ENCODE results near the gene RUNX1. TPM values are rescaled to one million over a fixed set of nuclear protein-coding genes. Genes with fewer than 3 reads are reported as not detected.
"Not testable (repeated sequence)": the region's sequence is repeated elsewhere in the genome, so short reads cannot be mapped to it uniquely, and the experiment has no call there.

The RUNX1 gene
- total RNA-seq, 1 donor from 2014 or later, result 2.2 TPM

DNA sequence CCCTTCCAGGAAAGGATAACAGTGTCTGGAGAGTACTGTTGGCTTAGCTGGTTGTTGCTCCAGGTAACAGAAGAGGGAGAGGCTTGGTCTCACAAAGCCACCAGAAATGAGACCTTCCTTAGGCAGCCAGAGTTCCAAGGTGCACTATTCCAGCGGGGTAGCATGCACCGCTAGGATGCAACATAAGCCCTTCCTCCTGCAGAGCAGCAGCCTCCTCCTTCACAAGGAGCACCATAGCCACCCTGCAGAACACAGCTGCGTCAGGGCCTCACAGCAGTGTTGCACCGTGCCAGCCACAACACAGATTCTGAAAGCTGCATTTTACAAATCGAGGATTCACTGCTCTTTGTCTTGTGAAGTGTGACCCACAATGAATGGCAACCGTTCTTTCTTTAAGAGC, 238.3 kb downstream of the RUNX1 start:
- ATAC-seq (no peak), DNase-seq (no peak)
- intact Hi-C loops (cut with micrococcal nuclease), result no loop called here

DNA sequence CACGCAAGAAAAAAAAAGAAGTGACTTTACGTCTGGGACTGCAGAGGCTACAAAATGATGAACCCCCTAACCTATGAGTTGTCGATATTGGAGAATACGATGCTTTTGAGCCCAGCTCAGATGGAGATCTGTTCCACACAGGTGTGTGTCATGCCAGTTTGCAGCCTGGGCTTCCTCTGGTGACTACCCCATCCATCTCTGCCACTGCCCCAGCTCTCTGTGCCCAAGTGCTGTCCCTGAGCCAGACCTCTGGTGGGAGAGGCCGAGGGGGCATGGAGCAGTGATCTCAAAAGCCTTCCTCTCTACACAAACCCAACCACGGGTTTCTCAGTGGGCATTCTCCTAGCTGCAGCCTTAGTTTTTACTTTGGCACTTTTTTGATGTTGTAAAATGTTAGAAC, 239.3 kb downstream of the RUNX1 start:
- DNase-seq, result no peak
- no peak for ATAC-seq
- intact Hi-C loops (cut with micrococcal nuclease), result no loop called here

DNA sequence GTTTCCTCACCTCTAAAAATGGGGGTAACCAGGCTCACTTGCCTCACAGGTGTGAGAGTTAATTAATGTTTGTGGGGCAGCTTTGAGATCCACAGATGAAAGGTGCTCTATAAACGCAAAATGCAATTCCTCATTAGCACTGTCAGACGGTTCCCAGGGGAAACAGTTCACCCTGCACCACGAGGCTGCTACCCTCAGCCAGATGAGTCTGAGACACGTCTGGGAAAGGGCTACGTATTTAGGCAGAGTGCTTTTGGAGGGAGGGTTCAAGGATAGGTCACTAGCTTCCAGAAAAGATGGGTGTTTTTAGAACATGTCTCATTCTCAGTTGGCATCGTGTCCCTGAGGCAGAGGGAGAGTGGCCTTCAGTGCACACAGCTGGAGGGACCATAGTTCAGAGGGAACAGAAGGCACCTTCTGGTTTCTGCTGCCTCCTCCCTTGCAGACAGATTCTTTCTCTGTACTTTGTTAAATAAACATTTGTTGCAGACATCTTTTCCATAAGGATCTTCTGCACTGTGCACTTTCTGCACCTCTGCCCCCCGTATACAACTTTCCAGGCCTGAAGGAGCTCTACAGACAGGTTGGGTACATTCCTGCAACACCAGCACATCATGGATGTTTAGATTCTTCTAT, 240.4 kb downstream of the RUNX1 start:
- DNase-seq, result no peak
- no peak for ATAC-seq
- intact Hi-C loops (cut with micrococcal nuclease), result no loop called here

DNA sequence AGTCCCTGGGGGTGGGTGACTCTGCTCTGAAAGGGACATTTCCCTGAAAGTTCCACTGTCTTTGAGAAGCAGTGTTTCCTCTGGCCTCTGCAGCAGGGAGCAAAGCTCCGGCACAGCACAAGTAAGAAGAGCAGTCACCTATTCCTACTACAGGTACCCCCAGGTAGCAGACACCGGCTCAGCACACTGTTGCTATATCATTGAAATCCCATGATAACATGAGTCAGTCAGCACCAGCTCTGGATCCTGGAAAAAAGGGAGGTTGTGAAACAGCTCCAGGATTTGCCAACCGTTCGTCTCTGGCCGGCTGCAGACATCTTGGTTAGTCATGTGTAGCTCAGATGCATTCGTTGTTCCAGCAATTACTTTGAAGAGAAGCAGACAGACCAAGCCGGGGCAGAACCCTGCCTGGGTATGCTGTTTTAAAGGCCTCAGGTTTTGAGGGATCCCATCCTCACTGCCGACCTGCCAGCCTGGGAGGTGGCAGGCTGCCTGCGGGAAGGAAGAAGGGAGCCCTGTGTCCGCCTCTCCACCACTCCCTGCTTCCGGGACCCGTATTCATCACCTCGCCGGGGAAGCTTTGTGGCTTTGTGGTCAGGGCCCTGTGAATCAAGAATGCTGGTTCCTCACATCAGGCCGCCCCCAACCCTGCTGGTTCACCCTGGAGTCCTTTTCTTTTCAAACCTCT, 241.1 kb downstream of the RUNX1 start:
- intact Hi-C loops (cut with micrococcal nuclease), result no loop called here
- no peak for DNase-seq

DNA sequence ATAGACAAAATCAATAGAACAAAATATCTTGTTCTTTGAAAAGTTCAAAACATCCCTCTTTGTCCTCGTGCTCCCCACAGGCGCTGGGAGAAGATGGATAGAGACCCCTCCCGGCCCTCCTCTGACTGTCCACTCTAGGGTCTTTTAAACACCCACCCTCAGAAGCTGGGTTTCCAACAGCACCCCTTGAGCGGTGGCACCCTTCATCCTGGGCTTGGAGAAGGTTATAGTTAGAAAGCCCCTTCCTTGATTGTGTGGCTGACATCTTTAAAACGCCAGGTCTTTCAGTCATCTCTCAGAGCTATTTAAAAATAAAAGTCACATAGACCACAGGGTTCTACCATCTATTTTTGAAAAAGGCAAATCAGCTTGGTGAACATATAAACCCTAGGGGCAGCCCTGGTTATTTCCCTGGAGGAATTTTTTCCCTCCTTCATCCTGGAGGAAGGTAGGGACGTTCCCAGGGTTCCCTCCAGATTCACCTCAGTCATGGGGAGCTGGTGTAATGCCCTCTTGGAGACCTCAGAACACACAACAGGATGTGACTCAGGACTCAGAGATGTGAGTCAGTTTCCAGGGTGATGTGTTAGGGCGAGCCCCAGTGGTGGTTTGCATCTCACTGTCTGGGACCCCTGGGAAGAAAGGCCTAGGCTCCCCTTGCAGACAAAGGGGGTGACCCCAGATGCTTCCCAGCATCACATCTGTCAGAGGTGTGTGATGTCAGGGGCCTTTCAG, 241.8 kb downstream of the RUNX1 start:
- intact Hi-C loops (cut with micrococcal nuclease), result no loop called here
- no peak for ATAC-seq
- no peak for DNase-seq

More for the DNA sequence above, 241.1 kb downstream of the RUNX1 start:
- no peak for ATAC-seq

DNA sequence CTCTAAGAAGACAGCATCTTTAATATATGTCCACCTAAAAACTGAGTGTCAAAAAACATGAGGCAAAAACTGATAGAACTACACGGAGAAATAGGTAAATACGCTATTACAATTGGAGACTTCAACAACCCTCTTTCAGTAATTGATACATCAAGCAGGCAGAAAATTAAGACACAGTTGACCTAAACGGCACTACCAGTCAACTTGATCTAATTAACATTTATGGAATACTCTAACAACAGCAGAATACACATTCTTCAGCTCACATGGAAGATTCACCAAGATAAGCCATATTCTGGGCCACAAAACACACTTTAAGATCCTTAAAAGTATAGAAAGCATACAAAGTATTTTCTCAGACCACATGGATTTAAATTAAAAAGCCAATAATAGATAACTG, 242.7 kb downstream of the RUNX1 start:
- intact Hi-C loops (cut with micrococcal nuclease), result no loop called here
- no peak for ATAC-seq

DNA sequence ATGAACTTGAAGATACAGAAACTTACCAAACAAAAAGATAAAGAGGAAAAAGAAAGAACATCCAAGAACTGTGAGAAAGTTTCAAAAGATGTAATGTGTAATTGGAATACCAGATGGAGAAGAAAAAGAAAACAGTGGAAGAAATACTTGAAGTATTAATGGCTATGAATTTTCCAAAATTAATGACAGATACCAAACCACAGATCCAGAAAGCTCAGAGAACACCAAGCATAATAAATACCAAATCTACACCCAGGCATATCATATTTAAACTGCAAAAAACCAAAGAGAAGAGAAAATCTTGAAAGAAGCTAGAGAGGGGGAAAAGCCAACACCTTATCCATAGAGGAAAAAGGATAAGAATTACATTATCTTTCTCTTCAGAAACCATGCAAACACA, 243.9 kb downstream of the RUNX1 start:
- DNase-seq (no peak), ATAC-seq (no peak)
- intact Hi-C loops (cut with micrococcal nuclease), result no loop called here

More for the DNA sequence above, 242.7 kb downstream of the RUNX1 start:
- no peak for DNase-seq

DNA sequence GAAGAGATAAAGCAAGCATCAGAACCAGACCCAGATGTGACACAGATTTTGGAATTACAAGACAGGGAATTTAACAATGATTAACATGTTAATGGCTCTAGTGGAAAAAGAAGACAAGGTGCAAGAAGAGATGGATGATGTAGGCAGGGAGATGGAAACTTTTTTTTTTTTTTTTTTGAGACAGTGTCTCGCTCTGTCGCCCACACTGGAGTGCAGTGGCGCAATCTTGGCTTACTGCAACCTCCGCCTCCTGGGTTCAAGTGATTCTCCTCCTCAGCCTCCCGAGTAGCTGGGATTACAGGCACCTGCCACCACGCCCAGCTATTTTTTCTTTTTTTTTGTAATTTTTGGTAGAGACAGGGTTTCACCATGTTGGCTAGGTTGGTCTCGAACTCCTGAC, 244.5 kb downstream of the RUNX1 start:
- intact Hi-C loops (cut with micrococcal nuclease); DNase-seq; ATAC-seq: not testable (repeated sequence)

DNA sequence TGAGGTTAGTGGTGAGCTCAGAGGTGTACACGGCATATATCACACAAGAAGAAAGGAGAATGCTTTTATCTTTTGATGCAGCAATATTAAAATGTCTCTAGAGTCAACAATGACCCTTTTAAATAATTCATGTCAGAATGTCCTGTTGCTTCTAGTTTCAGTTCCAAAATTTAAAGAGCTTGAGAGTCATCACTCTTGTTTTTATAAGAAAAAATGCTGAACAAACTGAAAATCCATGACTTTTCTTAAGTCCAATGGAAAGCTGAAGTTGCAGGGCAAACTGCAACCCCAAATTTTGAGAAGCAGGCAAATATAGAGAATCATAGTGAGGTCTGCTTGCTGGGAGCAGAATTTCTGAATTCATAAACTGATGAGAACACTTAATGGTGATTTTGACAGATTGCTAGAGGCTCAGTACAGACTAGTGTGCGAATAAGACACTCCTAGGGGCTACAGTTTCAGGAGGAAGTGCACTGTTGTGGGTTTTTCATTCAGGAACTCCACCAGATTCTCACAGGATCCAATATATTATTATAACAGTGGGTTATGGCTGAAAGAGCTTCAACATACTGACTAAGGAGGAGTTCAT, 245.2 kb downstream of the RUNX1 start:
- DNase-seq, result no peak
- no peak for ATAC-seq
- intact Hi-C loops (cut with micrococcal nuclease), result no loop called here

DNA sequence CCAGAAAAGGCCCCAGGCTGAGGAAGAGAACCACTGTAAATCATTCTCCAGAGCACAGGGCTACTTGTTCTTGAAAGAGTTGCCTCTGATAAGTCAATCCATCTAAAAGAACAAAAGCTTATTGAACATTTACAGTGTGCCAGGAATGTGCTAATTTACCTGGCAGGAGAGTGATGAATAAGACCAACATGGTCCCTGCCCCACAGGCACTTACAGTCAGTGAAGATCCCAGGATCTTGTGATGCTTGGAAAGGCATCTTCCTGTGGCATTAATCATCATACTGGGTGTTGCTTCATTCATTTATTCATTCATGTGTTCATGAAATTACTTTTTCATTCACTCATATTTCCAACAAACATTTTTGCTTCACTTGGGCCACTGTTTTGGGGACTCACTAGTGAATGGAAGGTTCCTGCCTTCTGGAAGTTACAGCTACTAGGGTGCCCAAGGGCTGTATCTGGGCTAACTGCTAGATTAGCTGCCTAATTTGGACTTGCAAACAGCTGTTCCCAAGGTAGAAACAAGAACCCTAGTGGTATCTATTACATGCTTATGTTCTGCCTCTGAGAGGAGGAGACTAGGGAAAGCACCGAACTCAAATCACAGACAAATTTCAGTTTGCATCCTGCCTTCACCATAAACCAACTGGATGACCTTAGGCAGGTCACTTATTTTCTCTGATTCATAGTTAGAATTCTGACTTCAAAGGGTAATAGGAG, 246.8 kb downstream of the RUNX1 start:
- no peak for ATAC-seq
- intact Hi-C loops (cut with micrococcal nuclease), result no loop called here
- DNase-seq, result no peak

DNA sequence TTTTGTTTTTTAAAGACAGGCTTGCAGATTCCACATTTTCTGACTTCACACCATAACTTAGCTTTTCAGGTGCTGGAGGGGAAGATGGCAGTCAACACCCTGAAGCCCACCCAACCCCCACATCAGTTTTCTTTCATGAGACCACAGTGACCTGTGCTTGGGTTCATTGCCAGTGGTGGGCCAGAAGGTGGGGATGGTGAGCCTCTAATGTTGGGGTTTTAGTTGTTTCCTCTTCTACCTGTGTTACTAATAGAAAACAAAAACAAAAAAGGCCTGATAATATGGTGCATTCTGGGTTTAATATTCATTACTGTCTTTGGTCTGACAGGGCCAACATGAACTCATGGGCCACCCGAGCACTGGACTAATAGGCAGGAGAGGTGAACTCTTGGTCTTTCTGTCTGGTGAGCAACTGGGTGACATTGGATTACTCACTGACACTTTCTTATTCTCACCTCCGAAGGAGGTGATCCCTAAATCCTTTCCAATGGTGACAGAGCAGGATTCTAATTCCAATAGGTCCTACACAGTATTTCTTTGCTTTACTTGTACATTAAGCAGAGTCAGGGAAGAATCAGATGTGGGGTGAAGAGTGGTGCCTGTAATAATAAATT, 247.5 kb downstream of the RUNX1 start:
- DNase-seq, result no peak
- intact Hi-C loops (cut with micrococcal nuclease), result no loop called here
- ATAC-seq, result no peak

DNA sequence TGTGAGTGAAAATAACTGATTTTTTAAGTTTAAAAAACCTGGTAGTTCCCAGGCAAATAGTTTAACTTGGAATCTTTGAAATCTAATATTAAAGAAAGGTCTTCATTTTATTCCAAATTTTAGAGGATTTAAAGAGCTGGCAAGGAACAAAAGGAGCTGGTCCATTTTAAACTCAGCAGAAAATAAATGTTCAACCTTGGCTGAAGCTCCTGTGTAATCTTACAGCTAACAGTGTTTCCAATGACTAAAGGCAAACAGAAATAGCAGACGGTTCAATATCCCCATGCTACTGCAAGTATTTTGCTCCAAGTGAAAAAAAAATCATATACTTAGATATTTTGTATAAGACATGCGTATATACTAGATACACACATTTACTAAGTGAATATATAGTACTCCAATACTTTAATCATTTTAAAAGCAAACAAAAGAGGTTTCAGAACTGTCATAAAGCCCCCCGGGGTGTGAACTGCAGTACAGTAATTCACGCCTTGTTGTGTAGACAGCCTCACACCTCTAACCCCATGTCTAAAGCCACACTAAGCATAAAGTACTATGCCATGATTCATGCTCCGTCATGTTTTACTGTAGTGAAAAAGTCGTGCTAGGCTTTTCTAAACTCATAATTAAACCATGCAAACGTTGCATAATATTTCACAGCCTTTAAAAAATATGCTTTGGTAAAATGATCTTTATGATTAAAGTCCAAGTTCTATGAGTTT, 248.1 kb downstream of the RUNX1 start:
- no peak for DNase-seq
- intact Hi-C loops (cut with micrococcal nuclease), result no loop called here
- ATAC-seq, result no peak

DNA sequence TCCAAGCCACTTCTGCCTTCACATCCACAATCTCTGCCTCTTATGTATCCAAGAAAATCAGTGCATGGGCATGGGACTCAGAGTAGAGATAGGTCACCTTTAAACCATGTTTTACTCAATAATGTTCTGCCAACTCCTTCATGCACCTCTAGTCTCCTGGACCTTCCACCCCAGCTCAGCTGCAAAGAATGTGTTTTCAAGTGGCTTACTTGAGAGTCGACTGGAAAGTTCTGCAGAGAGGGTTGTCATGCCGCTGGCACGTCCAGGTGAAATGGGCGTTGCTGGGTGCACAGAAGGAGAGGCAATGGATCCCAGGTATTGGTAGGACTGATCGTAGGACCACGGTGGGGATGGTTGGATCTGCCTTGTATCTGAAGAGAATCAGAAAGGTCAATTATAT, 250.0 kb downstream of the RUNX1 start:
- no peak for DNase-seq
- intact Hi-C loops (cut with micrococcal nuclease), result no loop called here
- ATAC-seq, result no peak

DNA sequence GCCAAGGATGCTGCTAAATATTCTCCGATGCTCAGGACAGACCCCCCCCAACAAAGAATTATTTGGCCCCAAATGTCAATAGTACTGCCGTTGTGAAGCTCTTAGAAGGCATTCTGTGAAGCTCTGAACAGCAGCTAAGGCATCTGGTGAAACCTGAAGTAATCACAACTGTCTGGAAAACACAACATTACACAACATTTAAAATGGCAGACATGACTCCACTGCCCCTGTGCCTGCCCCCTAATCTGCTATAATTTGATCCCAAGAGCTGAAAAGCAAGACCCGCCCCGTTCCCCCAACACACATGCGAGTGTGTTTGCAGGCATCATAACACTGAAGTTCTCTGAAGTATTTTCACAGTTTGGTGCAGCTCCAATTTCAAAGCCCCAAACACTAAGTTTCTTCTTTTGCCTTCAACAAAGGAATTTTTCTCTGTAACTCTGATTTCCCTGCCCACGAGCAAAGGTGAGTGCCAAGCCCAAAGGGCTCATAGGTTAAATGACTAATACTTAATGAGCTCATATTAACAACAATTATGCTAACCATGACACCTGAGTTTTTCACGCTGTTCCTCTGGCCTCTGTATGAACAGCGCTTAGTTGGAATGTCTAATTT, 251.1 kb downstream of the RUNX1 start:
- intact Hi-C loops (cut with micrococcal nuclease), result no loop called here

DNA sequence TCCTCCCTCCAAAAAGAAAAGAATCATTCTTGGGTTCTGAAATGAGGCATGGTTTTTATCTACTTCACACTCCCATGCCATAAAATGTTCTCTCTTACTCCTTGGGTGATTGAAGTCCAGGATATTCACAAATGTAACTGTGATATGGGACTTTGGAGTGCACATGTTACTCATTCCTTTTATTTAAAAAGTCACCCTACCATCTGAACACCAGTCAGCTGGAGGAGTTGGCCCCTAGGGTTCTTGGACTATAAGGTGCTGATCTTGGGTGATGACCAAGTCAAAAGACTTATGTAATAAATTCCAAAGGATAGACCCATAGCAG, 251.9 kb downstream of the RUNX1 start:
- intact Hi-C loops (cut with micrococcal nuclease), result no loop called here

More for the DNA sequence above, 251.1 kb downstream of the RUNX1 start:
- no peak for ATAC-seq
- DNase-seq, result no peak

DNA sequence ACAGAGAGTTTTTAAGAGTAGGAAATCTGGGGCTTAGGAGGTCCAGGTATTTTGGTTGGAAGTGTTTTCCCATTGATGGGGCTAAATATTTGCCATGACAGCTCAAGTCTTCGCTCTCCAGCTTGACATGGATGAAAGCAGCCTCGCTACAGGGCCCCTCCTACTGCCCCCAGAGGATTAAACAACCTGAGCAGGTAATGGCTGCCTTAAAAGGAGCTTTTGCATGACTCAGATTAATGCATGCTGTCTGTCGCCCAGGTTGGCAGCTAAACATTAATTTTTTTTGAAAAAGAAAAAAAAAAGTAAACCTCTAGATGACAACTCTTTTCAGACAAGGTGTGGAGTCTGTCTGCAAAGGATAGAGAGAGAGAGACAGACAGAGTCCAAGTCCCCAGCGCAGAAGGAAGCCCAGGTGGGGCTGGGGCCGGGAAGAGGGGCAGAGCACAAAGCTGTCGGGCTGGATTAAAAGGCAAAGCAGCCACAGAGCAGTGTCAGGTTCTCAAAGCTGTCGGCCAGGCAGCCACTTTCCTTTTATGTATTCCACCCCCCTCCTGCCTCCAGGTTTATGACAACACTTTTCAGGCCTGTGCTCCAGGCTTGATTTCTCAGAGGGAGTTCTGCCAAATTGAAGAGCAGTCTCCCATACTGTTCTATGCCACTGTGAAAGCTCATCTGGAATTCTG, 252.4 kb downstream of the RUNX1 start:
- DNase-seq (no peak), ATAC-seq (peak; percentile 51)

More for the DNA sequence above, 251.9 kb downstream of the RUNX1 start:
- DNase-seq (no peak), ATAC-seq (no peak)

DNA sequence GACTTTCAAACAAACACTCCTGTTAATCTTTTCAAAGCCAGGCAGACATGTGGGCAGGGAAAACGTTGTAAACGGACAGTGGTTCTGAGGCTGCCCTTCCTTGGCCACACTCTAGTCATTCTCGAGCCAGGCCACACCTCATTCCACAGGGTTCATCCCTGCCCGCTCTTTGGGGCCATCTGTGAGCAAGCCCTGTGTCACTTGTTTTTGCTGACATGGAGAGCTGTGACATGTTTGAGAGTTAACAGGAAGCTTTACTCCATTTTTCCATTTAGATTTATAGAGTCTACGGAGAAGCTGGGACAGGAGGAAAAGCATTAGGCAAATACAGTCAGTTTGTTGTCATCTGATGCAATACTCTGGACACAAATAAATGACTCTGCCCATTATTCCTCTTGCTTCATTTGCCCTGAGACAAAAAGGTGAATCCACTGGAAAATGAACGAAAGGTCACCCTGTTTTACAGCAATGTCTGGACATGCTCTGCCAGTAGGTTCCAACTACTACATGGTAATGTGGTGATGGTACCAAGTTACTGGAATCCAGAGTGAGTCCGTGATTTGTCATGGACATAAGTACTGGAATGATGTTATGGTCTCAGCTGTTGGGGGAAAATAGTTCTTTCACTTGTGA, 253.4 kb downstream of the RUNX1 start:
- intact Hi-C loops (cut with micrococcal nuclease), result no loop called here
- ATAC-seq (no peak), DNase-seq (no peak)

More for the DNA sequence above, 252.4 kb downstream of the RUNX1 start:
- intact Hi-C loops (cut with micrococcal nuclease), result no loop called here

Measured in left ventricle myocardium superior (tissue), 1 donor.